Measurements from ENCODE around the gene ADCY10. TPM values are rescaled to one million over a fixed set of nuclear protein-coding genes. Genes with fewer than 3 reads are reported as not detected.
A peak's percentile ranks its signal among the peaks of the same experiment; 100 is the strongest.

ADCY10 gene
- total RNA-seq, 1 donor from 2014 or later = not detected

GRCh38 chr1:167824163-167824794 lies 89.7 kb downstream of the ADCY10 start:
- no peak for DNase-seq (ENCODE audit: extremely low spot score in 2 of 2)
- intact Hi-C loops (cut with DNase I) = no loop called here
- Histone ChIP-seq H3K4me3 (no peak overlapping the region), H3K27ac (no peak overlapping the region), H3K36me3 (no peaks in the 10 kb centered on the region), H3K9me3 (no peaks in the 10 kb centered on the region), H3K4me1 (no peaks in the 10 kb centered on the region), H3K27me3 (no peaks in the 10 kb centered on the region)
- TF ChIP-seq POLR2A (IDR thresholded peaks at IDR 0.05) (no peak), POLR2AphosphoS5 (IDR thresholded peaks at IDR 0.05; ENCODE audit: insufficient read depth in 1 of 2, low read depth in 1 of 2) (no peak), CTCF (IDR thresholded peaks at IDR 0.05) (no peak)

DNA sequence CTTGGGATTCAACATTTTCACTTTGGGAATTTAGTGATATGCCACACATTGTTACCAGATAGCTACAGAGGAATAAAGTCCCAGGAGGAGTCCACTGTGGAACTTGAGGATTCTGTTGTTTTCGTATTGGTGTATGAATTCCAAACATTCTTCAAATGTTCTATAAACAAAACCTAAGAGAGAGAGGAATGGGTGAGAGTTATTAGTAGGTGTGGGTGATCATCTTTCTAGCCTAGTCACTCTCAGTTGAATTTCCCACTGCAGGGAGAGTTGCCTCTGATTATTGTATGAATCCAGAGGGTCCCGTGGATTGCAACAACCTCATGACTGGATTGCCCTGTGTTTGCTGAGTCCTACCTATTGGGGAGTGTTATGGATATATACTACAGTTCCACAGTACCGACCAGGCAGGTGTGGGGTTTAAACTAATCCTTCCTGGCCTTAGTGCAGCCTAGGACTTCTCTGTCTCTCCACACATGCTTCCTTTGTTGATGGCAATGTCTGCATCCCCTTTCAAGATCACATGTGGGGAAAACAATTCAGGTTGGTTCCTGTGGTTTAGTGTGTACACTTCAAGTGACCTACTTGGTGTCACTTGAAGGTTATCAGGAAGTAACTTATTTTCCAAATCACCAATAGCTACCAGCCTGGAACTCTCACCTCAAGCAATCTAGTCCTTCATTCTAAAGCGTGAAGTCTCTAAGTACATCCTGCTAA lies 91.8 kb downstream of the ADCY10 start:
- Histone ChIP-seq H3K9me3 (no peaks in the 10 kb centered on the region), H3K36me3 (no peaks in the 10 kb centered on the region), H3K4me3 (no peak overlapping the region), H3K4me1 (no peaks in the 10 kb centered on the region), H3K27ac (no peak overlapping the region), H3K27me3 (no peaks in the 10 kb centered on the region)
- TF ChIP-seq POLR2AphosphoS5 (IDR thresholded peaks at IDR 0.05; ENCODE audit: insufficient read depth in 1 of 2, low read depth in 1 of 2) = no peak
- no peak for TF ChIP-seq POLR2A (IDR thresholded peaks at IDR 0.05)
- no peak for TF ChIP-seq CTCF (IDR thresholded peaks at IDR 0.05)
- DNase-seq (ENCODE audit: extremely low spot score in 2 of 2) = no peak
- intact Hi-C loops (cut with DNase I) = no loop called here

GRCh38 chr1:167821356-167821685 lies 92.6 kb downstream of the ADCY10 start:
- H3K27ac ChIP-seq = no peak overlapping the region

GRCh38 chr1:167820684-167821355 lies 93.1 kb downstream of the ADCY10 start:
- DNase-seq (ENCODE audit: extremely low spot score in 2 of 2) = no peak
- no peaks in the 10 kb centered on the region for H3K9me3 ChIP-seq
- intact Hi-C loops (cut with DNase I) = no loop called here
- H3K4me1 ChIP-seq = no peaks in the 10 kb centered on the region
- peak overlapping the region in 1 of 2 donors; percentile 36 for H3K4me3 ChIP-seq
- no peaks in the 10 kb centered on the region for H3K27me3 ChIP-seq
- no peaks in the 10 kb centered on the region for H3K36me3 ChIP-seq
- H3K27ac ChIP-seq = peak overlapping the region; percentile 72
- TF ChIP-seq POLR2AphosphoS5 (IDR thresholded peaks at IDR 0.05; ENCODE audit: insufficient read depth in 1 of 2, low read depth in 1 of 2) (no peak), CTCF (IDR thresholded peaks at IDR 0.05) (no peak), POLR2A (IDR thresholded peaks at IDR 0.05) (no peak)

More at GRCh38 chr1:167821356-167821685, 92.6 kb downstream of the ADCY10 start:
- Histone ChIP-seq H3K9me3 (no peaks in the 10 kb centered on the region), H3K4me1 (no peaks in the 10 kb centered on the region), H3K36me3 (no peaks in the 10 kb centered on the region), H3K27me3 (no peaks in the 10 kb centered on the region), H3K4me3 (no peak overlapping the region)
- DNase-seq (ENCODE audit: extremely low spot score in 2 of 2) = no peak
- intact Hi-C loops (cut with DNase I) = no loop called here
- TF ChIP-seq POLR2AphosphoS5 (IDR thresholded peaks at IDR 0.05; ENCODE audit: insufficient read depth in 1 of 2, low read depth in 1 of 2) = no peak
- TF ChIP-seq CTCF (IDR thresholded peaks at IDR 0.05) = no peak
- no peak for TF ChIP-seq POLR2A (IDR thresholded peaks at IDR 0.05)

All from vagina (tissue), 2 donors.